GM12878 (cell line): ENCODE measurements around the gene FARS2. TPM values are rescaled to one million over a fixed set of nuclear protein-coding genes. Genes with fewer than 3 reads are reported as not detected.

Experiments
- ATAC-seq: fragments of 200-7000 bp; cut with Tn5 transposase; 3 replicates; pipeline ENCODE4 v1.9.1; 2020; ENCODE audit warnings: mild to moderate bottlenecking, moderate library complexity
- BruUV-seq: library from RNA; stranded (reverse); fragments of 400-500 nt; replicated peaks from 2 replicates; lab custom pipeline; 2021; lab: Mats Ljungman, UMichigan
- CTCF ChIA-PET: fragments of 300-600 bp; sonication (Branson Sonifier 250); formaldehyde crosslinking; extraction: SDS; loops from one replicate; lab custom pipeline; 2021; ENCODE audit warnings: inconsistent platforms; lab: Yijun Ruan, JAX
- POLR2A ChIA-PET: fragments of 350-600 bp; formaldehyde crosslinking; extraction: SDS; loops from one replicate; lab custom pipeline; 2021; ENCODE audit warnings: inconsistent platforms; lab: Charles Lee
- RAD21 ChIA-PET: fragments of 300-600 bp; sonication (Branson Sonifier 250); formaldehyde crosslinking; loops from one replicate; lab custom pipeline; 2023; ENCODE audit warnings: antibody characterized with exemption; ENCODE audit not compliant: unreplicated experiment; lab: Charles Lee
- SMC1A ChIA-PET: fragments of 300-600 bp; sonication (Branson Sonifier 250); formaldehyde crosslinking; loops from one replicate; lab custom pipeline; 2023; ENCODE audit not compliant: unreplicated experiment, uncharacterized antibody; lab: Charles Lee
- DNase-seq: peaks from one replicate; pipeline ENCODE4 v3.0.0-alpha.2; 2011; ENCODE audit warnings: low read depth, low spot score
- FAIRE-seq: peaks from 3 replicates; lab custom pipeline; 2011; peaks lifted over from hg19 to GRCh38; lab: Jason Lieb, UNC
- H2AFZ ChIP-seq: 2 replicates; pipeline ENCODE4 v1.6.0; 2011; ENCODE audit warnings: low read depth, low read length, control low read depth; ENCODE audit not compliant: control insufficient read depth
- H3K27ac ChIP-seq: 2 replicates; pipeline ENCODE4 v1.5.1; 2011; ENCODE audit warnings: control low read depth; ENCODE audit not compliant: control insufficient read depth, insufficient read depth
- H3K27me3 ChIP-seq, 2 experiments: replicated peaks in 1 of 2; 2 replicates each; pipeline versions ENCODE4 v1.6.0 to v1.6.1; 2011; ENCODE audit warnings: low read length in 1 of 2; ENCODE audit not compliant: control insufficient read depth in 2 of 2, insufficient read depth in 2 of 2
- H3K36me3 ChIP-seq, 2 experiments: 2 replicates each; pipeline ENCODE4 v1.5.1; 2011; ENCODE audit warnings: low read length in 1 of 2; ENCODE audit not compliant: control insufficient read depth in 2 of 2, insufficient read depth in 2 of 2
- H3K4me1 ChIP-seq: 2 replicates; pipeline ENCODE4 v1.6.1; 2011; ENCODE audit warnings: mild to moderate bottlenecking, low read length, moderate library complexity, mixed read lengths; ENCODE audit not compliant: control insufficient read depth, insufficient read depth
- H3K4me2 ChIP-seq: 2 replicates; pipeline ENCODE4 v1.6.0; 2011; ENCODE audit warnings: control low read depth; ENCODE audit not compliant: control insufficient read depth, insufficient read depth
- H3K4me3 ChIP-seq: fragments of 200-600 bp; sonication (generic); 2 replicates; pipeline ENCODE4 v1.5.1; 2016
- H3K79me2 ChIP-seq: 2 replicates; pipeline ENCODE4 v1.6.0; 2011; ENCODE audit warnings: low read length; ENCODE audit not compliant: control insufficient read depth, insufficient read depth
- H3K9ac ChIP-seq: 2 replicates; pipeline ENCODE4 v1.8.0; 2011; ENCODE audit warnings: low read length, control low read depth, mixed read lengths; ENCODE audit not compliant: control insufficient read depth, insufficient read depth
- H3K9me3 ChIP-seq: replicated peaks from 3 replicates; pipeline ENCODE4 v1.5.1; 2011; ENCODE audit warnings: mild to moderate bottlenecking, low read length; ENCODE audit not compliant: control insufficient read depth, insufficient read depth
- H4K20me1 ChIP-seq: 2 replicates; pipeline ENCODE4 v1.6.0; 2011; ENCODE audit not compliant: control insufficient read depth, insufficient read depth
- ATF2 ChIP-seq: IDR thresholded peaks from 2 replicates; pipeline ENCODE4 v1.6.1; 2012; ENCODE audit warnings: low read length, inconsistent platforms
- BACH1 ChIP-seq: fragments of 450-650 bp; IDR thresholded peaks from 2 replicates; pipeline ENCODE4 v1.6.1; 2017; ENCODE audit warnings: mild to moderate bottlenecking, borderline replicate concordance
- IRF4 ChIP-seq: IDR thresholded peaks from 2 replicates; pipeline ENCODE4 v1.6.1; 2011; ENCODE audit warnings: low read depth, low read length
- MTA2 ChIP-seq: fragments of 450-650 bp; IDR thresholded peaks from 2 replicates; pipeline ENCODE4 v1.6.1; 2016; ENCODE audit warnings: low read depth, mild to moderate bottlenecking, moderate library complexity
- MTA3 ChIP-seq: IDR thresholded peaks from 2 replicates; pipeline ENCODE4 v1.6.1; 2012; ENCODE audit warnings: low read length, inconsistent platforms, borderline replicate concordance
- NR2F1 ChIP-seq: fragments of 450-650 bp; conservative IDR thresholded peaks from 2 replicates; pipeline ENCODE4 v1.6.1; 2017; ENCODE audit warnings: mild to moderate bottlenecking
- SREBF2 ChIP-seq: IDR thresholded peaks from 2 replicates; pipeline ENCODE4 v1.6.1; 2012; ENCODE audit warnings: mild to moderate bottlenecking, low read length
- TARDBP ChIP-seq: IDR thresholded peaks from 2 replicates; pipeline ENCODE4 v1.6.1; 2016; ENCODE audit warnings: borderline replicate concordance
- TCF3 ChIP-seq: IDR thresholded peaks from 2 replicates; pipeline ENCODE4 v1.6.1; 2012; ENCODE audit warnings: low read depth, mild to moderate bottlenecking, low read length, borderline replicate concordance; ENCODE audit not compliant: insufficient read depth
- WGBS: methylation state at CpG from one replicate; pipeline ENCODE4 v1.1.6; 2016; ENCODE audit warnings: low lambda C conversion rate; ENCODE audit not compliant: insufficient replicate concordance, insufficient coverage; ENCODE audit errors: missing lambda C conversion rate; 5-methylcytosine and 5-hydroxymethylcytosine counted together
- in situ Hi-C: fragments of 300-500 bp; cut with MboI; formaldehyde crosslinking; loops from 9 replicates; pipeline ENCODE4 v1.14.3; 2018; ENCODE audit warnings: mixed read lengths
- intact Hi-C: fragments of 100-400 bp; cut with micrococcal nuclease; formaldehyde crosslinking; loops from one replicate; pipeline ENCODE4 v1.14.2; 2022; ENCODE audit not compliant: unreplicated experiment
- polyA plus RNA-seq, 11 experiments: library from polyadenylated mRNA; depleted of rRNA in 4 of 11; unstranded in 6 of 11; stranded (reverse) in 5 of 11; fragments of >200 nt; fragmentation: Nextera tagmentation in 4 of 11; fragmentation: Illumina TruSeq in 1 of 11; extraction: Ambion mirVana in 4 of 11; extraction: Trizol in 1 of 11; gene quantifications; 1 replicate in 1 of 11; 2 replicates in 10 of 11; pipeline versions ENCODE4 v1.2.1 to v1.2.3, GENCODE V29; 2011 to 2016; ENCODE audit warnings: inconsistent platforms in 2 of 11, missing spikeins in 2 of 11, low read depth in 1 of 11
- total RNA-seq, 4 experiments: library from RNA; depleted of rRNA in 3 of 4; stranded (reverse); fragments of >200 nt in 3 of 4; fragmentation: Illumina TruSeq in 1 of 4; extraction: Trizol in 1 of 4; gene quantifications; 2 replicates each; pipeline versions ENCODE4 v1.2.1 to v1.2.3, GENCODE V29; 2013 to 2021
- TF ChIP-seq, protein P1 (sequence below): IDR thresholded peaks from 2 replicates; pipeline ENCODE4 v1.6.1; 2011; ENCODE audit warnings: low read depth, mild to moderate bottlenecking, low read length, moderate library complexity, borderline replicate concordance; ENCODE audit errors: extremely low read depth

FARS2 gene
- total and polyA plus RNA-seq, 10 of the 15 experiments (the other 5 are each of a cell fraction or from before 2014, with no cell fraction given): 16.8 to 46.7 (median 25.6) TPM

DNA sequence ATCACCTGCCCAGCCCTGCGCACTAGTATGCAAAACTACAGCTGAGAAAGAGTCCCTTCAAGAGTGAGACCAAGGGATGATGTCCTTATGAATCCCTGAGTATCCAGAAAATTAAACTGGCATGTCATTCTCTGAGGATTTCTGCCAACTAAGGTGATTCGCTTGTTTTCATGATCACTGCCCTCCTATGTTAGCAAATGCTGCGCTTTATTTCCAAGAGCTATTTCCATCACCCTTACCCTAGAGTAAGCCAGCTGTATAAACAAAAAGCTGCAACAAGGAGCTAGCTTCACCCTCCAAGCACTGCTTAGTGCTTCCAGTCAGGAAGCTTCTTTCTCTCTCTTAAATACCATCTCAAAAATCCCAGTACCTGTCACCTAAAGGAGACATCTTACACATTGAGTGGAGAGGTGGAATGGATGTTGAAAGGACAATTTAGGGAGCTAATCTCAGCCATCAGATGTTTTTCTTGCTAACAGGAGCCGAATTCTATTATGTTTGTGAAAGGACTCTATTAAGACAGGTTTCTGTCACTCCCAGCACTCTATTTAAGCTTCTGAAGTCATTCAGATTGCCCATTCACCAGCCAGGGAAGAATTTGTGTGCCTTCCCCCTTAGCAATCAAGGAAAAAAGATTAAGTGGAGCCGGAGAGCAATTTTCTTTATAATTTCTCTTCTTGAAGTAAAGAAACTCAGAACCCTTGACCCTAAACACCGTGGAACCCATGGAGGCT is 423.2 kb downstream of the FARS2 start:
- Histone ChIP-seq H3K4me2 (no peak overlapping the region), H3K27me3 (no peaks in the 10 kb centered on the region), H3K4me3 (no peak overlapping the region), H3K9ac (no peak overlapping the region), H3K36me3 (no peaks in the 10 kb centered on the region), H3K79me2 (no peaks in the 10 kb centered on the region), H3K9me3 (no peaks in the 10 kb centered on the region), H4K20me1 (no peaks in the 10 kb centered on the region), H3K27ac (no peak overlapping the region), H3K4me1 (peaks cover 6% of the 10 kb centered on the region), H2AFZ (no peak overlapping the region)
- FAIRE-seq: no peak
- intact Hi-C loops: no loop called here
- ChIA-PET CTCF (no interaction called here), SMC1A (interaction anchor here (1.3 kb wide), 1 partner anchor 35 kb away, joined by 4 read pairs; no protein-coding TSS in a partner anchor), POLR2A (no interaction called here), RAD21 (no interaction called here)
- TF ChIP-seq BACH1: no peak
- TF ChIP-seq TARDBP: no peak
- no peak for TF ChIP-seq MTA3
- TF ChIP-seq SREBF2: no peak
- no peak for TF ChIP-seq ATF2
- no peak for TF ChIP-seq TCF3
- TF ChIP-seq, protein P1, sequence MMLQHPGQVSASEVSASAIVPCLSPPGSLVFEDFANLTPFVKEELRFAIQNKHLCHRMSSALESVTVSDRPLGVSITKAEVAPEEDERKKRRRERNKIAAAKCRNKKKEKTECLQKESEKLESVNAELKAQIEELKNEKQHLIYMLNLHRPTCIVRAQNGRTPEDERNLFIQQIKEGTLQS: no peak
- no peak for TF ChIP-seq NR2F1
- no peak for TF ChIP-seq MTA2
- TF ChIP-seq IRF4: no peak
- no peak for DNase-seq
- 96% methylated on average over 6 of the region's 6 CpGs for WGBS
- no TSS peak for BruUV-seq
- in situ Hi-C loops: no loop called here
- ATAC-seq: no peak
